G401.6 (cell line): ENCODE results near the gene ACTL10.
"Not testable (repeated sequence)": the region's sequence is repeated elsewhere in the genome, so short reads cannot be mapped to it uniquely, and the experiment has no call there.

Experiments used
- FAIRE-seq: peaks from 2 replicates; lab custom pipeline; 2012; peaks lifted over from hg19 to GRCh38; lab: Jason Lieb, UNC

The ACTL10 gene

DNA sequence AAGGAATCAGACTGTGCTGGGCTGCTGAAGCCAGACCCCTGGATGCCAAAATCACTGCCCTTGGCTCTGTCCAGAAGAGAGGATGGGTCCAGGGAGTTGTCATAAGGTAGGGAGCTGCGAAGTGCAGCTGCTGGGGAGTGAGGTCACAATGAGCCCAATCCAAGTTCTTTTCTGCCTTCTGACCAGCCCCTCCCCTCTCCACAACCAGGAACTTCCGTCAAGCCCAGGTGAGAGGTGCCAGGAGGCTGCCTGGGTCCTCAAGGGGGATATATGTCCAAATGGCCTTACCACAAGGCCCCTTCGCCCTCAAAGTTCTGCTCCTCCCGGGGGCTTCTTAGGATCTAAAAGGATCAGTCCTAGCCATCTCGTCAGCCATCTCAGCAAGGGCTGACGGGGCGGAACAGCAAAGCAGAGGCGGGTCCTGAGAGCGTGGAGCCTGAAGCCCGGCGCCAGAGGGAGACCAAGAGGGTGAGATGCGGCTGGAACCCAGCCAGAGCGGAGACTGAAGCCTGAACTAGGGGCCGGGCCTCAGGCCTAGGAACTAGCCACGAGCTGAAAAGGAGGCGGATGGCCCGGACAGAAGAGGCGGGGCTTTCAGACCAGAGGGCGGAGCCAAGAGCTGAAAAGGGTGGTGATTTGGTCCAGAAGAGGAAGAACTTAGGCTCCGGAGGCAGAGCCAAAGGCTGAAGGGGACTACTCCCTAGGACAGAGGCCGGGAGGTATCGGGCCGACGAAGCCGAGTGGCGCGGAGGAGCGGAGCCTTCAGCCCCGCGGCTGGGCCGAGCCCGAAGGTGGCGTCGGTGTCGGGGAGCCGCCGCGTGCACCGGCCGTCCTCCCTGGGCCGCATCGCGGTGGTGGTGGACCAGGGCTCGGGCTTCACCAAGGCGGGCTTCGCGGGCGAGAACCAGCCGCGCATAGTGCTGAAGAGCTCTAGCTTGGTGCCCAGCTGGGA is at the start of gene ACTL10:
ACTL10 (plus strand) TSS at position 651 of the 952 bp plus-strand sequence. CDS start 555 bp downstream, outside the sequence.
- no peak for FAIRE-seq

GRCh38 chr20:33621717-33622400 is 44.9 kb upstream of the ACTL10 start:
- no peak for FAIRE-seq

GRCh38 chr20:33622705-33623365 is 43.9 kb upstream of the ACTL10 start:
- no peak for FAIRE-seq

- FAIRE-seq: no peak
These were observed 42.3 kb upstream of the ACTL10 start for GRCh38 chr20:33624399-33624798.

GRCh38 chr20:33626190-33626589 is 40.6 kb upstream of the ACTL10 start:
- FAIRE-seq: no peak

DNA sequence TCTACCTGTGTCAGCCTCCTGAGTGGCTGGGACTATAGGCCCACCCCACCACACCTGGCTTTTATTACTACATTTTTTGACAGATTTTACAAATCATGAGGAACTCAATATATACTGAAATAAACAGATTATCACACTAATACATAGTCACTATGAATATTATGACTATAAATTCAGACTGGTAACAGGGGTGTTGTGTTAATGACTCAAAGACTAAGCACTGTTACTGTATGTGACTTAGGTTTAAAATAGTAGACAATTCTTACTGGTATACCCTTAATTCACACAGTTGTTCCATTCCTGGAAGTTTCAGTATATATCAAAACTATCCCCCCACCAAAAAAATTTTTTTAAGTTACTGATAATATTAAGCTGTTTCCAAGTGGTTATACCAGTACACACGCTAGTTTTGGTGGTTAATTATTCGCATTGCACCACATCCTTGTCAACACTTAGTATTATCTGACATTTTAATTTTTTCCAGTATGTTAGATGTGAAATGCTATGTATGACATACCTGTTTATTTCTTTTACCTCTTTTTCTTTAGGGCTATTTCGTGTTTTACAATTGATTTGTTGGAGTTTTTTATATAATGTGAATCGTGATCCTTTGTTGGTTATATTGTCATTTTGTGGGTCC is 39.0 kb upstream of the ACTL10 start:
- FAIRE-seq: no peak

DNA sequence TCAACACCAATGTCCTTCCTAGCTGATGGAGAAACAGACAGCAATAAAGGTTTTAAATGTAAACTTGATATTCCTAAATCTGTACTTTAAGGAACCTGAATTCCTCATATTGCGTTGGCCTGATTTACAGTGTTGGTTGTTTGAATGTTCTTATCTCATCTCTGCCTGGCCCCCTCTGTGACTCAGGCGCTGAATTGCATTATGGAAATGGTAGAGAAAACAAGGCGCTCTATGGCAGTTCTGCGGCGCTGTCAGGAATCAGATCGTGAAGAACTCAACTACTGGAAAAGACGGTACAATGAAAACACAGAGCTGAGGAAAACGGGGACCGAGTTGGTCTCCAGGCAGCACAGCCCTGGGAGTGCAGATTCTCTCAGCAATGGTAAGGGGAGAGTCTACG is 37.2 kb upstream of the ACTL10 start:
- no peak for FAIRE-seq

DNA sequence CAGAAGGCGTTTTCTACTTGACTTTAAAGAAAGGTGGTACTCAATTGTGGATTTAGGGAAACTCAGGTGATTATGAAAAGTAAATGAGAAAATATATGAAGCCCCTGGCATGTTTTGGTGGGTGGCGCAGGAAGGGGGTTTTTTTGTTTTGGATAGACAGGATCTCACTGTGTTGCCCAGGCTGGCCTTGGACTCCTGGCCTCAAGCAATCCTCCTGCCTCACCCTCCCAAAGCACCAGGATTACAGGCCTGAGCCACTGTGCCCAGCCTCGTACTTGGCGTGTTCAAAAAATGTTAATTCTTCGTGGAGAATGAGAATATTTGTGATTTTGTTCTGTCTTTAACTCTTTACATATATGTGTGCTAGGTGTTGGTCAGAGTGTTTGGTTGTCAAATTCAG is 36.8 kb upstream of the ACTL10 start:
- FAIRE-seq: no peak

DNA sequence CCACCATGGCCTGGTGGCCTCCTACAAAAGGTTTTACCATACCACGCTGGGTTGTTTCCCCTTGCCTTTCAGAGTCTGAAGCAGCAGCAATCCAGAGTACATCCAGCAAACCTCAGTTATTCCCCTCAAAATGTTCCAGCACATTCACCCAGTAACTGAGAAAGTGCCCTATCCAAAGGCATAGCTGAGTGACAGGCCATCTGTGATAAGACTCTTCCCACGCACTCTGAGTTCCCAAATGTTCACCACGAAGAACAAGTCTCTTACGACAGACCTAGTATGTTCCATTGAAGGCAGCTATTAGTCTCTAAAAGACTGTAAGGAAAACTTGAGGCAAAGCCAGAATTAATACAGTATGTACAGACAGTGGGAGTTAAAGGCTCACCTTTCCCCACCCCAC is 36.2 kb upstream of the ACTL10 start:
- FAIRE-seq: no peak

GRCh38 chr20:33631910-33632309 is 34.8 kb upstream of the ACTL10 start:
- not testable (repeated sequence) for FAIRE-seq

GRCh38 chr20:33635341-33635740 is 31.4 kb upstream of the ACTL10 start:
- no peak for FAIRE-seq

DNA sequence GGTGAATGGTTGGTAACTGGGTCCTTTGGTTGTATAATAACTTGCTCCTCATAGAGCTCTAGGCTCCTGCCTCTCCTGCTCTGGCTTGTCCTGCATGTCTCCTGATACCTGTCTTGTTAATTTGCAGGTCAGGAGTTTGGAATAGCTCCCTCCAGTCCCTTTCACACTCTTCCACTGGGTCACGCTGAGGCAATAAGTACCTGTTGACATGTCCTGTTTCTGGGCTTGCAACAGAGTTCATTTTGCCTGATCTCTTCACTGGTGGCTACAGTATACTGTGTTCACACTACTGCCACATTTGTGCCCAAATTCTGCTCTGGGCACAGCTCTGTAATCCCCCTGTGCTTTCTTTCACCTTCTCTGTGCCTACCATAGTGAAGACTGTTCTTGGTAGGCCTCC is 30.0 kb upstream of the ACTL10 start:
- no peak for FAIRE-seq

DNA sequence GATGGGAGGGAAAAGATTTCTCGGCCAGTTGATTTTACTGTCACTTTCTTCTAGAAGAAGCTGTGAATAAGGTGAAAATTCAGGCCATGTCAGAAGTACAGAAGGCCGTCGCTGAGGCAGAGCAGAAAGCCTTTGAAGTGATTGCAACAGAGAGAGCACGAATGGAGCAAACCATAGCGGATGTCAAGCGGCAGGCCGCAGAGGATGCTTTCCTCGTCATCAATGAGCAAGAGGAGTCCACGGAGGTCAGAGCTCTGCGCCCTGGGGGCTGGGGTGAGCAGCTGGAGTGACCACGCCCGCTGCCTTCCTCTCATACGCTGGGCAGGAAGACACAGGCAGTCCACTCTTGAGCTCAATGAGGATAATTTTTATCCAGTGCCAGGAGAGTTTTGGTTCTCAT is 26.5 kb upstream of the ACTL10 start:
- no peak for FAIRE-seq

DNA sequence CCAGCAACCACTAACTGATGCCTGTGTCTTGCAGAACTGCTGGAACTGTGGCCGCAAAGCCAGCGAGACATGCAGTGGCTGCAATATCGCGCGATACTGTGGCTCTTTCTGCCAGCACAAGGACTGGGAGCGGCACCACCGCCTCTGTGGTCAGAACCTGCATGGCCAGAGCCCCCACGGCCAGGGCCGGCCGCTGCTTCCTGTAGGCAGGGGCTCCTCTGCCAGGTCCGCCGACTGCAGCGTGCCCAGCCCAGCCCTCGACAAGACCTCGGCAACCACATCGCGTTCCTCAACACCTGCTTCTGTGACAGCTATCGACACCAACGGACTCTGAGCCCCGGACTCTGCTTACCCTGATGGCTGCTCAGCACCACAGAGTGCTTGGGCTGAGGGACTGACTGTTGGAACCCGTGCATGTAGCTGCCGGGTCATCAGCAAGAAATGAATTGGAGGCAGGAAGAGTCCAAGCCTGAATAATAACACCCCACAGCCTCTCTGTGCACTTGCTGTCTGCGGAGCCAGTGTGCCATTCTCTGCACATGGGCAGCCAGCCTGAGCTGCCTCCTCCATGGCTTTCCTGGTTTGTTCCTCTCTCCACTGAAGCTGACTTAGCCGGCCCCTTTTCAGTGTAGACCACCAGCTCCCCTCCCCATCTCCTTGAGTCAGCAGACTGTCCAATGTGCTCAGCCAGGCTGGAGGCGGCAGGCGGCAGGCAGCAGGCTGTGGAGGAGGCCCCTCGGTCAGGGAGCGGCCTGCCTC is 22.3 kb upstream of the ACTL10 start:
- FAIRE-seq: no peak

DNA sequence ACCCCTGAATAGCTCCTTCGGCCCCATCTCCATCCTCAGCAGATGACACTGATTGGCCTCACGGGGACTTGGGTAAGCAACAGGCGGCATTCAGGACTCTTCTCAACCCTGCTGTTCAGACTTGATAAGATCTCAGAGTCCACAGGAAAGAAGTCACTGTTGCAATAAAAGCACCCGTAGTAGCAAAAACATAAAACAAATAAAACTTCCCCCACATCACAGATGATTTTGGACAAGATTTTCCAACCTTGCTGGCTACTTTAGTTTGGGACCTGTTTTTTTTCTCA is 21.7 kb upstream of the ACTL10 start:
- no peak for FAIRE-seq

- no peak for FAIRE-seq
These were observed 21.3 kb upstream of the ACTL10 start for GRCh38 chr20:33645396-33645795.

GRCh38 chr20:33646191-33646590 is 20.6 kb upstream of the ACTL10 start:
- no peak for FAIRE-seq

GRCh38 chr20:33646959-33647602 is 19.7 kb upstream of the ACTL10 start:
- FAIRE-seq: not testable (repeated sequence)

- FAIRE-seq: no peak
These were observed 18.9 kb upstream of the ACTL10 start for GRCh38 chr20:33647603-33648395.

- no peak for FAIRE-seq
These were observed 18.2 kb upstream of the ACTL10 start for GRCh38 chr20:33648396-33649004.
